Dermis blood vessel endothelial cell (primary cell): Measurements from ENCODE around the gene PAPSS2. TPM values are rescaled to one million over a fixed set of nuclear protein-coding genes. Genes with fewer than 3 reads are reported as not detected.
A peak's percentile ranks its signal among the peaks of the same experiment; 100 is the strongest.
"Not testable (repeated sequence)": the region's sequence is repeated elsewhere in the genome, so short reads cannot be mapped to it uniquely, and the experiment has no call there.

Experiments used
- DNase-seq: peaks from one replicate; pipeline ENCODE4 v3.0.0; 2010
- total RNA-seq: library from RNA; depleted of rRNA; stranded (reverse); fragments of >200 nt; gene quantifications from 2 replicates; pipeline ENCODE4 v1.2.3, GENCODE V29; 2014

PAPSS2 gene
- total RNA-seq, 1 donor from 2014 or later: 98.9 TPM

- DNase-seq: no peak
These were observed 16.7 kb upstream of the PAPSS2 start for GRCh38 chr10:87642988-87643387.

- no peak for DNase-seq
These were observed 15.8 kb upstream of the PAPSS2 start for GRCh38 chr10:87643920-87644319.

GRCh38 chr10:87644500-87644899 is 15.2 kb upstream of the PAPSS2 start:
- DNase-seq: not testable (repeated sequence)

- DNase-seq: no peak
These were observed 13.3 kb upstream of the PAPSS2 start for GRCh38 chr10:87646192-87646909.

GRCh38 chr10:87646935-87647334 is 12.7 kb upstream of the PAPSS2 start:
- DNase-seq: no peak

GRCh38 chr10:87650838-87651589 is 8.7 kb upstream of the PAPSS2 start:
- DNase-seq: no peak

- DNase-seq: no peak
These were observed 7.9 kb upstream of the PAPSS2 start for GRCh38 chr10:87651801-87652200.

GRCh38 chr10:87652261-87652660 is 7.4 kb upstream of the PAPSS2 start:
- DNase-seq: no peak

GRCh38 chr10:87654212-87654611 is 5.5 kb upstream of the PAPSS2 start:
- DNase-seq: no peak

GRCh38 chr10:87656431-87657072 is 3.1 kb upstream of the PAPSS2 start:
- DNase-seq: peak; percentile 79

GRCh38 chr10:87657371-87657770 is 2.3 kb upstream of the PAPSS2 start:
- peak; percentile 93 for DNase-seq

- peak; percentile 44 for DNase-seq
These were observed 1.3 kb upstream of the PAPSS2 start for GRCh38 chr10:87658321-87658795.

GRCh38 chr10:87658858-87659555 is 671 bp upstream of the PAPSS2 start:
- DNase-seq: peak; percentile 37

- peak; percentile 67 for DNase-seq
These were observed 931 bp downstream of the PAPSS2 start for GRCh38 chr10:87660484-87661133.

GRCh38 chr10:87661861-87662785 is 2.4 kb downstream of the PAPSS2 start:
- peak; percentile 42 for DNase-seq

GRCh38 chr10:87664276-87664701 is 4.6 kb downstream of the PAPSS2 start:
- DNase-seq: no peak

- DNase-seq: no peak
These were observed 7.8 kb downstream of the PAPSS2 start for GRCh38 chr10:87667493-87667892.

GRCh38 chr10:87668324-87669074 is 8.8 kb downstream of the PAPSS2 start:
- no peak for DNase-seq

GRCh38 chr10:87669752-87670151 is 10.1 kb downstream of the PAPSS2 start:
- DNase-seq: no peak

- no peak for DNase-seq
These were observed 10.9 kb downstream of the PAPSS2 start for GRCh38 chr10:87670586-87670985.
